Stimulated activated naive CD4-positive, alpha-beta T cell treated with Interleukin-2 at 50 U/mL for 16 hours (primary cell): ENCODE results near the gene PDXP.
"Not testable (repeated sequence)": the region's sequence is repeated elsewhere in the genome, so short reads cannot be mapped to it uniquely, and the experiment has no call there.

Experiments used
- DNase-seq: peaks from one replicate; lab custom pipeline; 2025; lab: John Stamatoyannopoulos, UW

PDXP gene

GRCh38 chr22:37658133-37659065 is at the start of gene PDXP:
PDXP (plus strand) TSS chr22:37658723; CDS start chr22:37658783, 60 bp downstream.
- peak; percentile 99 for DNase-seq

DNA sequence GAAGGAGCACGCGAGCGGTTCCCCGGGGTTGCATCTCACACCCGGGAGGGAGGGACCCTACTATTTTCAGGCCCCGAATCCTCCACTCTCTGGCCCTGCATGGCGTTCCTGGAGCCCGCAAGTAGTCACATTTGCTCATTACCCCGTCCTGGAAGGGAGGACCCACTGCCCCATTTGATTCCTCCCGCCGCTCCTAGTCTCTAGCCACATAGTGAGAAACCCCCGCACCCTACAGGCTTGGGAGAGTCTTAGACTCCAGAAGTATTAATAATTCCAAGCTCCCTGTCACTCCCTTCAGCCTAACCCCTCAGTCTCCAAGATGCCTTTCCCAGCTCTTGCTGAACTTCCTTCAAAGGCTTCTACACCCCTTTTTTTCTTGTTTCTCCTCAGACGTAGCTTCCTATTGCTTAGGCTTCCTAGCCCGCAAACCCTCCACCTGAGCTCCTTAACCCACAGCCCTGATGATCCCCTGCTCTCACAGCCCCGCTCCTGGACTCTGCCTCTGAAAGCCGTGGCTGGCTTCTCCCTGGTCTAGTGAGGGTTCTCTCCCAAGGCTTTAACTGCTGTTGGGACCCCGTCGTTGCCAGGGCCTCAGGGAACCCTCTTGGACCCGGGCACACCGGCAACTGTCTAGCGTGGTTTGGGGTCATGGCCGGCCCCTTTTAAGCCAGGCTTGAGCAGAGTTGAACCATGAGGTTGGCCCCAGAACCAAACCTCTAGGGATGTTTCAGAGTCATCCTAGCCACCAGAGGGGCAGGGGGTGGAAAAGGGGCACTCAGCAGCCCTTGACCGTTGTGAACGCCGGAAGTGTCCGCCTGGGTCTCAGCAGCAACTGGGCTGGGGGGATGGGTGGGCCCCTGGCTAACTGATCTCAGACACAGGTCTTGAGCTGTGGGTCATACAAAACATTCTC is 49.0 kb upstream of the PDXP start:
- no peak for DNase-seq

DNA sequence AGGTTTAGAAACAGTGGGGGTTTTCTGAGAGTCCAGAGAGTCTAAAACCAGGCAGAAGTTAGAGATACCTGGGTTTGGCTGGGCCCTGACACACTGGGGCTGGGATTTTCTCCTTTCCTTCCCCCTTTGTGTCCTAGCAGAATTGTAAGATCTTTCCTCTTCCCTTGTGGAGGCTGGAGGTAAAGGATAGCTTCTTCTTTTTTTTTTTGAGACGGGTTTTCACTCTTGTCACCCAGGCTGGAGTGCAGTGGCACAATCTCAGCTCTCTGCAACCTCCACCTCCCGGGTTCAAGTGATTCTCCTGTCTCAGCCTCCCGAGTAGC is 48.4 kb upstream of the PDXP start:
- DNase-seq, result not testable (repeated sequence)

- DNase-seq, result no peak
Measured at GRCh38 chr22:37610480-37611129, 47.9 kb upstream of the PDXP start.

- no peak for DNase-seq
Measured at GRCh38 chr22:37611207-37611606, 47.3 kb upstream of the PDXP start.

DNA sequence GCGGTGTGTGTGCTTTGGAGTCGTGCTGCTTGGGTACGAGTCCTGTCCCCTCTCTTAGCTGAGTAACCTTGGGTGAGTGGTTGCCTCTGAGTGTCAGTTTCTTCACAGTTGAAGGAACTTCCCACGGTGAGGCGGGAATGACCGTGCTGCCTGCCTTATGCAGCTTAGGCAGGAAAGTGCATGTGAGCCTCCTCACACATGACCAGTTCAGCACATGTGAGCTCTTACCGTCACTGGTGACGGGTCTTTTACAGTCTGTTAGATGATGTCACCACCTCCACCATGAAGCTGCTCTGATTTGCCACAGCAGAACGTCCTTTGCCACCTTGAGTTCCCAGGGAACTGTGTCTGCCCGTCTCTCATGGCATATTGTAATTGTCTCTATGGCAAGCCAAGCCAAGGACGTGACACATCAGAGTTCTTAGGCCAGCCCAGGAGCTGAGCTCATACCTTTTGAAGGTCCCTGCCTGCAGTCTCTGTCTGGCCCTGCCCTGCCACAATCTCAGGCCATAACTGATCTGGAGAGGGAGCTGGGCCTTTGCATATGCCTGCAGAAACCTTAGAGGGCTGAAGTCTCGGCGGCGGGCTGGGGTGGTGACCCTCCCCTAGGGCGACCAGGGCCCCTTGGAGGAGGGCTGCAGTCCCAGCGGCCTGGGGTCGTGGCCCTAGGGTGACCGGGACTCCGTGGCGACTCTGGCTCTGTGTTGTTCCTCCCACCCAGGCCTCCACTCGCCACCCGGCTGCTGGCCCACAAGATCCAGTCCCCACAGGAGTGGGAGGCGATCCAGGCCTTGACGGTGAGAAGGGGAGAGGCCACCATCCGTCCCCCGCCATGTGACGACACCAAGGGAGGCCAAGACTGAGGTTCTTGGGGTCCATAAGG is 42.1 kb upstream of the PDXP start:
- DNase-seq, result no peak

DNA sequence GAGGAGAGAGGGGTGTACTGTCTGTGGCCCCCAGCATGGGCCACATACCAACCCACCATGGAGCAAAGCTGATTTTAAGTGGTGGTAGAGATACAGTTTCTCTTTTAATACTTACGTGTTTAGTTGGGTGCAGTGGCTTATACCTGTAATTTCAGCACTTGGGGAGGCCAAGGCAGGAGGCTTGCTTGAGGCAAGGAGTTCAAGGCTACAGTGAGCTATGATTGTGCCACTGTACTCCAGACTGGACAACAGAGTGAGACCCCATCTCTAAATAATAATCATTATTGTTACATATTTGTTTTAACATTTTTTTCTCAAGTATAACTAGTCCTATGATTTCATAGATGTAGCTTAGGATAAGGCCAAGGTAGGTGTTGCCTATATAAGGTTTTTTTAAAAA is 41.1 kb upstream of the PDXP start:
- DNase-seq, result no peak

GRCh38 chr22:37618072-37618656 is 40.4 kb upstream of the PDXP start:
- no peak for DNase-seq

DNA sequence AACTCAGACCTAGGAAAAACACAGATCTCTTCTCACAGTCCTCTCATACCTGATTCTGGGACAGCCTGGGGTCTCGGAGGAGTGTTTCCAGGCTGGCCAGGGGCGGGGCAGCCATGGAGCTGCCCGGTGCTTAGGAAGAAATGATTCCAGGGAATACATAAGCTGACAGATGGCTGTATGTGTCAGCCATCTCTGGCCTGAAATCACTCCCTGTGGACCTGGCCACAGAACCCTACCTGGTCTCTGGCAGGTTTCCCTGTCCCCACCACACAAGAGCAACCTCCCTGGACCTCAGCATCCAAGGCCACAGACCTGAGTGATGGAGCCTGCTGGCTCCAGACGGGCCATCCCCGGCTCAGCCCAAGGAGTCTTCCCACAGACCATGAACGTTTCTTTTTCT is 39.8 kb upstream of the PDXP start:
- no peak for DNase-seq

- DNase-seq, result no peak
Measured at GRCh38 chr22:37619991-37620390, 38.5 kb upstream of the PDXP start.

DNA sequence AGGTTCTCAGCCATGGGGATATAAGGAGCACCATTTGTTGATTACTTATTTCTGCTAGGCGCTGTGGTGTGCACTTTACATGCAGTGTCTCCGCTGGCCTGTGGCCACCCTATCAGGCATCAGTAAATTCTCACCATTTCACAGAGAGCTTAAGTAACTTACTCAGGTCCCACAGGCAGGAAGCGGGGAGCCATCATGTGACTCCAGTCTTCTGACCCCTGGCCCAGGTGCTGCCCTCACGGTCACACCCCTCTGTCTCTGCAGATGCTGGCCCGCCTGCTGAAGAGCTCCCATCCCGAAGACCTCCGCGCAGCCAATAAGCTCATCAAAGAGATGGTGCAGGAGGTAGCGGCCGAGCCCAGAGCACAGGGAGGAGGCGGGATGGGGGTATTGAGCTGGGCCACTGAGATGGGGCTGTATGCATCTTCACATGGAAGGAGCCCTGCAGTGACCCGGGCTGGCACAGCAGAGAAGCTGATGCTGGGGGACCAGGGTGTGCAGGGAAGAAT is 37.1 kb upstream of the PDXP start:
- no peak for DNase-seq

DNA sequence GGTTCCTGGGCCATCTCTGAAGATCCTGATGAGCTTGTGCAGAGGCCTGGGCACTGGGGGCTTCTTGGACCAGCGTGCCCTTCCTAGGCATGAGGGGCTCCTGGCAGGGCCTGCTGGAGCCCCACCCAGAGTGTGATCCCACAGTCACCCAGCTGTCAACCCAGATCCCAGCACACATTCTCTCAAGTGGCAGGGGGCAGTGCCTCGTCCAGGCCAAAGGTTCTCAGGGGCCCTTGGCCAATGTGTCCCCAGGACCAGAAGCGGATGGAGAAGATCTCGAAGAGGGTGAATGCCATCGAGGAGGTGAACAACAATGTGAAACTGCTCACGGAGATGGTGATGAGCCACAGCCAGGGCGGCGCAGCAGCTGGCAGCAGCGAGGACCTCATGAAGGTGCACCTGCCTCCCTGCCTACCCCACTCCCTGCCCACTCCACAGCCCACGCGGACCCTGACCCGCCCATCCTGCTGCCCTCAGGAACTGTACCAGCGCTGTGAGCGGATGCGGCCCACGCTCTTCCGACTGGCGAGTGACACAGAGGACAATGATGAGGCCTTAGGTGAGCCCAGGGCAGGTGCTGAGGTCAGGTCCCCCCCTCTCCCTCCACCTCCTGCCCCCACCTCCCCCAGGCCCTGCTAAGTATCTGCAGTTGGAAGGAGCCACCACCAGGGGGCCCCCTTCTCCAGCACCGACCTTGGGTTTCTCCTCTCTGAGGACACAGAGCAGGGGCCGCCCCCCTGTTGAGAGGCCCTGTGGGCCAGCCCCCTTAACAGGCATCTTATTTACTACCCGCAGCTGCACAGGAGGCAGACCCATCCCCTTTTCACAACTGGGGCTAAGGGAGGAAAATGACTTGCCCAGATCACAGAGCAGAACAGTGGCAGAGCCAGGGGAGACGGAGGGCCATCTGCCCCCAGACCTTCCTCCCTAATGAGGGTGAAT is 35.2 kb upstream of the PDXP start:
- DNase-seq, result peak; percentile 69

GRCh38 chr22:37624017-37624365 is 34.5 kb upstream of the PDXP start:
- no peak for DNase-seq

GRCh38 chr22:37624876-37625275 is 33.6 kb upstream of the PDXP start:
- DNase-seq, result no peak

GRCh38 chr22:37625737-37626136 is 32.8 kb upstream of the PDXP start:
- DNase-seq, result no peak

- DNase-seq, result no peak
Measured at GRCh38 chr22:37626144-37626543, 32.4 kb upstream of the PDXP start.

DNA sequence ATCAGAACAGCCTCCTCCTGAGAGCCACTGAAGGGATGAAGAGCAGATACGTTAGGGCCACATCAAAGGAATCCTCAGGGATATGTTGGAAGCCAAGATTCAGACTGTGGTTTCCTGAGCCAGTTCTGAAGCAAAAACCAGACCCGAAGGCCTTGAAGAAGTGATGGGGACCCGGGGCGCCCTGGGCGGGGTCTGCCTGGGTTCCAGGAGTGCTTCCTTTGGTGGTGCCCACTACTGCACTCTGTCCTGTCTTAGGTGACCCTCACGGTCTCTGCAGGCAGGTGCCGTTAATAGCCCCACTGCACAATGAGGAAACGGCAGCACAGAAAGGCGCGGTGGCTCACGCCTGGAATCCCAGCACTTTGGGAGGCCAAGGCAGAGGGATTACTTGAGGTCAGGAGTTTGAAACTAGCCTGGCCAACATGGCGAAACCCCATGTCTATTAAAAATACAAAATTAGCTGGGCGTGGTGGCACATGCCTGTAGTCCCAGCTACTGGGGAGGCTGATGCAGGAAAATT is 31.9 kb upstream of the PDXP start:
- no peak for DNase-seq

DNA sequence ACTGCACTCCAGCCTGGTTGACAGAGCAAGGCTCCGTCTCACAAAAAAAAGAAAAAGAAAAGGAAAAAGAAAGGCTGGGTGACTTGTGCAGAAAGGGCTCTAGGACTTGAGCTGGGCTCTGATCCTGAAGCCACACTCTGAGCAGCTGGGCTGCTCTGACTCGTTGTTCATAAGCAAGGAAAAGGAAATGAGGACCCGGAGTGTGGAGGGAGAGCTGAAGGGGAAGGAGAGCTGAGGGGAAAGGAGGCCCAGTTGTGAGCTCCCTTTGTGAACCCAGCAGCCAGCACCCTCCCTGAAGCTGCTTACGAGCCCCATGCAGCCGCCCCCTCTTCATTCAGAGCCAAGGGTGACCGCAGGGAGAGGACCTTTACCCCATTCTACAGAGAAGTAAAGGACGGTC is 31.4 kb upstream of the PDXP start:
- no peak for DNase-seq

- peak; percentile 48 for DNase-seq
Measured at GRCh38 chr22:37627545-37627944, 31.0 kb upstream of the PDXP start.

DNA sequence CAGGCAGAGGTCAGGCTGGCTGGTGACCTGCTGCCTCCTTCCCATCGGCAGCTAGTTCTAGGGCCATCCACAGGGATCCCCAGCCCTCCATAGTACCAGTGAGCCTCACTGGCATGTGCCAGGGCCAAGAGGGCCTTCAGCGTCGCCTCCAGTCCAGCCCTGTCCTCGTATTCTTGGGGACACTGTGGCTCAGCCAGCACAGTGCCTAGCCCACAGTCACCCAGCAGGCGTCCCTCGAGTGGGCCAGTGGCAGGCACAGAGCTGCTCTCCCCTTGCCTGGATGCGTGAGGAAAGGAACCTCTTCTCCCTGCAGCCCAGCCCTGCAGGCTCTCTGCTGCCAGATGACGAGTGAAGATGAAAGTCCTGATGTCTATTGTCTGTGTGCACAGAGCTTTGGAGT is 29.7 kb upstream of the PDXP start:
- no peak for DNase-seq
